Embryonic facial prominence (tissue), 1 donor: ENCODE data around the gene SET.
"Not testable (repeated sequence)": the region's sequence is repeated elsewhere in the genome, so short reads cannot be mapped to it uniquely, and the experiment has no call there.

ENCODE experiments used
- DNase-seq: peaks from one replicate; pipeline ENCODE4 v3.0.0-alpha.2; 2016; ENCODE audit errors: extremely low spot score

SET gene

GRCh38 chr9:128685636-128686489 lies 3.2 kb upstream of the SET start:
- no peak for DNase-seq

GRCh38 chr9:128687453-128687852 lies 1.6 kb upstream of the SET start:
- DNase-seq: no peak

GRCh38 chr9:128689293-128689774 lies 312 bp downstream of the SET start:
- peak; percentile 44 for DNase-seq

DNA sequence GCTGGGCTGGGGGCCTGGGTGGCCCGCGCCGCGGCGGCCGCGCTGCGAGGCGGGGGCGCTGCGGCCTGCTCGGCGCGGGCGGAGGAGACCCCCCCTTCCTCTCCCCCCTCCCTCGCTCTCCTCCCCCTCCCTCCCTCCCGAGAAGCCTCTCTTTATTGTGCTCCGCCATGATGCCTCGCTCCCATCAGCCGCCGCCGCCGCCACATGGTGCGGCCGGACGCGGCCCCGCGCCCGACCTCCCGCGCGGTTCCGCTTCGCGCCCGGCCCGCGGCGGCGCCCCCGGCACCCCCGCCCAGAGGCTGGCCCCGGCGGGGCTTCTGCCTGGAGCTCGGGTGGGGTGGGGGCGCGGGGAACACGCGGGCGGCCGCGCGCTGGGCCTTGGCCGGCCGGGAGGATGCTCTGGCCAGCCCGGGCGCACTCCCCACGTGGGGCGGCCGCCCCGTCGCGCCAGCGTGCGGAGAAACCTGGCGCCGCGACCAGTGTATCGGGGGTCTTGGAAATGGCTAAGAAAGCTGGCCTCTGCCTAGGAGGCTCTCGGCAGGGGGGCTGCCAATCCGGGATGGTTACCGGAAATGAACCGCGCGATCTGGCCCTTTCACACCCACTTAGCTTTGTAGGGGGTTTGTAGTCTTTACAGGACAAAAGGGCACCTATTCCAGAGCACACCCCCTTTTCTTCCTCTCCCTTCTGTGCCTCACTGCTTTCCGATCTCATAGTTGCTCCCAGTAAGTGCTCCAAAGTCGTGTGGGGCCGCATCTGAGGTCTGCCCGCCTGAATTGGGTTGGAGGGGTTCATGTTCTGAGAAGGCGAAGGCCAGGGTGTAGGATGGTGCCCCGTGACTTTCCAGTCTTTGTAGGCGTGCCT lies 1.0 kb downstream of the SET start:
- DNase-seq: peak; percentile 49

GRCh38 chr9:128690684-128691034 lies 1.6 kb downstream of the SET start:
- DNase-seq: no peak

GRCh38 chr9:128693738-128694137 lies 4.7 kb downstream of the SET start:
- DNase-seq: not testable (repeated sequence)

DNA sequence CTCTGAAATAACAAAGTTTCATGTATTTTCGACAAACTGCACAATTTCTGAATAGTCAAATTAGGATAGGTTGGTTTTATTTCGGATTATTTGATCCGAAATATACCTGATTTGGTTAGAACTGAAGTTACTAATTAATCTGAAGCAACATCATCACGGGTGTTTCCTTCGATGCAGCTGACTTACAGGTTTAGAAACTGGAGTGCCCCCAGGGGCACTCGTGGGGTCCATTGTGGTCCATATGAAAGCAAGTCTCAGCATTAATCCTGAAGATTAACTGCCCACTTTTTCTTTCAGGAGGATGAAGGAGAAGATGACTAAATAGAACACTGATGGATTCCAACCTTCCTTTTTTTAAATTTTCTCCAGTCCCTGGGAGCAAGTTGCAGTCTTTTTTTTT lies 5.3 kb downstream of the SET start:
- DNase-seq: no peak

- DNase-seq: no peak
These were observed 8.1 kb downstream of the SET start for GRCh38 chr9:128696923-128697707.

- DNase-seq: not testable (repeated sequence)
These were observed 10.2 kb downstream of the SET start for GRCh38 chr9:128699096-128699795.

- no peak for DNase-seq
These were observed 12.3 kb downstream of the SET start for GRCh38 chr9:128701227-128701854.

DNA sequence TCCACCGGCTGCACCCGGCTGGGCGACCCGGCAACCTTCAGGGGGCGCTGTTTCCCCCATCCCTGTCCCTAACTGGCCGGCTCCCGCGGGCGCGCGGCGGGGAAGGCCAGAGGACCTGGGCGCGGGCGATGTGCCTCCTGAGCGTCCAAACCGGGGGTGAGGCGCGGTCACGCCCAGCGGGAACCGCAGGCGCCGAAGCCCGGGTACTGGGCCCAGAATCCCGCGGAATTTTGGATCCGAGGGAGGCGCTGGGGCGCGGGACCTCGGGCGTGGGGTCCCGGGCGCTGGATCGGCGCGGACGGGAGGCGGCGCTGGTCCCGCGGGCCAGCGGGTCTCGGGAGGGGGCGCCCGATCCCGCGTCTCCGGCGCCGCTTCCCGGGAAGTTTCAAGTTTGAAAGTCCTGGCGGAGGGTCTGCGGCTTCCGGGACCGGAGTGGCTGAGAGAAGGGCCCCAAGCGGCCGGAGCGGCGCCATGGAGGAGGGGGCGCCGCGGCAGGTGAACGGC lies 13.5 kb downstream of the SET start, which contains the start of gene PKN3:
PKN3 (plus strand) TSS at position 59 of the 504 bp plus-strand sequence; CDS start at position 472, 413 bp downstream.
- DNase-seq: peak; percentile 49

- no peak for DNase-seq
These were observed 14.1 kb downstream of the SET start for GRCh38 chr9:128702949-128703615.

DNA sequence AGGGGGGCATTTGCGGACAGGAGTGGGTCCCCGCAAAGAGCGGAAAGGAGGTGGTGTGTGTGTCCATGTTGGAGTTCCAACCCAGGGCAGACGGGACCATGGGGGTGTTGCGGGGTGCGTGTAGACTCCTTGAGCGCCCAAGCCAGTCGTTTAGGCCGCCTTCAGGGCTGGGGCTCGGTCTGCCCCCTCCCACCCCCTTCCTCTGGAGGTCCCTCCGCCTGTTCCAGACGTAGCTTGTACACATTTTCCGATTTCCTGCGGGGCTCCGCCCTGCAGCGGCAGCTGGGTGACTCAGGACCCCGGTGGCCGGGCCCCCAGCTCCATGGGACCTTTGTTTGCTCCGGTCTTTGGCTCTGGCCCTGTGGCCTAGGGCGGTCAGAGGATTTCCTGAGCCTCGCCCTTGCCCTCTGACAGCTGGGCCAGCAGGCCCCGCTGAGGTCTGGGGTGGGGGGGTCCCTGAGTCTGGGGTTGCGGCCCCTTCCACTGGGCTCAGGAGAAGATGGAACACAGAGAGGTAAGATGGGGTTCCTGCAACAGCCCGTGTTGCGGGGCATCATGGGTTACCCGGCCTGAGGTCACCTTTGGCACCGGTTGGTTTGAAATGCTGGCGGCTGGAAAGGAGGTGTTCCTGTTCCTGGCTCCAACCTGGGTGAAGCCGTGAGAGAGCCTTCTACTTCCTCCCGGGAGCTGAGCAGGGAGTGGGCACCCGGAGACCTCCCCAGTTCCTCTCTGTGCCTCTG lies 14.8 kb downstream of the SET start:
- DNase-seq: no peak

DNA sequence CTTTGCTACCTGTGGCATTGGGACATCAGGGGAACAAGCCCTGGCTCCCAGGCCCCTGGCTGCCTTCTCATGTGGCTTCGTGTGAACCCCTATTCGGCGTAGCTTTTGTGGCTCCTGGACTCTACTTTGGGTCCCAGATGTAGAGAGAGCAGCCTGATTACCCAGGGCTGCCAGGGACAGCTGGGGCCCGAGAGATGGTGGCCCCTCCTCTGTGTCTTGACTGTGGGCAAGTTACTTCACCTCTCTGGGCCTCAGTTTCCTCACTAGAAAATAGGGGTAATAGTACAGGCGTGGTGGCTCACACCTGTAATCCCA lies 15.3 kb downstream of the SET start:
- DNase-seq: no peak

GRCh38 chr9:128705051-128705965 lies 16.3 kb downstream of the SET start:
- DNase-seq: no peak

- DNase-seq: no peak
These were observed 17.0 kb downstream of the SET start for GRCh38 chr9:128706045-128706444.

GRCh38 chr9:128706671-128707381 lies 17.8 kb downstream of the SET start:
- no peak for DNase-seq

DNA sequence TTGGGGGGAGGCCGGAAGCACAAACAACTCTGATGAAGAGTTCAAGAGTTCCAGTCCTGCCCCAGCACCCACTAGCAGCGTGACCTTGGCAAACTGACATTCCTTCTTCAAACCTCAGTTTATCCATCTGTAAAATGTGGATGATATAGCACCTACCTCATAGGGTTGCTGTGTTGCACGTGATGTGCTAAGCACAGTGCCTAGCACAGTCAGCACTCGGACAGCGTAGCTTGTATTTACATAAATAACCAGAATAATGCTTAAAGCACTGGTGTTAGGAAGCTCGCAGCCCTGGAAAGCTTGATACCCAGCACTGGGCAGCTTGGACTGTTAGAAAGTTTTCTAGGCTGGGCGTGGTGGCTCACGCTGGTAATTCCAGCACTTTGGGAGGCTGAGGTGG lies 18.4 kb downstream of the SET start:
- DNase-seq: no peak
